GM12872 (cell line): ENCODE data around the gene BACH1.

Experiments used
- CTCF ChIP-seq: IDR thresholded peaks from 3 replicates; pipeline ENCODE4 v1.5.1; 2011; ENCODE audit warnings: low read depth, mild to moderate bottlenecking, low read length, moderate library complexity; ENCODE audit not compliant: insufficient read depth

Gene BACH1

GRCh38 chr21:29382030-29382654 is 83.4 kb downstream of the BACH1 start:
- no peak for TF ChIP-seq CTCF

DNA sequence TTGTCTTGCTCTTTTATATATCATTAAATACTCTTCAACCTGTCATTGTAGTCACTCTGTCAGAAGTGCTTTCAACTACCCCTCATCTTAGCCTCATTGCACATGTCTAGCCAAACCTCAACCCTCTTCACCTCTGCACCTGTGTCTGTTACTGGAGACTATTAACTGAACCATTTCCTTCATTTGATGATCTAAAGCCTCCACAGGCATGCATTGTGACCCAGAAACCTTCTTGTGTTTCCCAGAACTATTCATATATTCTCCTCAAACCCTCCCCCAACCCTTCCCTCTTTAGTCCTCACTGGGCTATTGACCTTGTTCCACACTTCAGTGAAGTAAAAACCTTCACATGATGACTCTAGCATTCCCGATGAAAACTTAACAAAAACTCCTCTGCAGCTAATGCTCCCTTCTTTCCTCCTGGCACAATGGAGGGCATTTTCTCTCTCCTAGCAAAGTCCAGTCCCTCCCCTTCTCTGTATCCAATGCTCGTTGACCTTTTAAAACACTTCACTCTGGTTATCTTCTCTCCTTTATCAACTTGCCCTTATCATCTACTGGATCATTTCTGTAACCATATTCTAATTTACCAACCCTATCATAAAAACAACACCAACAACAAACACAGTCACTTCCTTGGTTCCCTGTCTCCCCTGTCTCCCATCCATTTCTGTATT is 86.1 kb downstream of the BACH1 start:
- TF ChIP-seq CTCF, result no peak

DNA sequence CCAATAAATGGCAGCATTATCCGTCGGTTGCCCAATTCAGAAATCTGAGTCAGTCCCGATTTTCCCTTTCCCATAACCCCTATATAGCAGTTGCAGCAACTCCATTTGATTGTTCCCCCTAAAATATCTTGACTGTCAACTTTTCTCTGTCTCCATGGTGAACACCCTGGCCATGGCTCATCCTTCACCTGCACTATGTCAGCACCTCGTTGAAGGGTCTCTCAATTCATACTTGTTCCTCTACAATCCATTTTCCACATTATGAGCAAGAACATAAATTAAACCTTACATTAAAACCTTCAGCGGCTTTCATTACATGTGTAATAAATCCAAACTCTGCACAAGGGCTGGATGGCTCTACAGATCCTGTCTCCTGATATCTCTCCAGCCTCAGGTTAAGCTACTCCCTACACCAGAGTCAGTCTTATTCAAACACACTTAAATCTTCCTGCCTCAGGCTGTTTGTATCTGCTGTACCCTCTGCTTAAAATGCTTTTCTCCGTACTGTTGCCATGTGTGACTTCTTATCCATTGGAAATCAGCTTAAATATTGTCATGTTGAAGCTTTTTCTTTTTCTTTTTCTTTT is 87.3 kb downstream of the BACH1 start:
- no peak for TF ChIP-seq CTCF

DNA sequence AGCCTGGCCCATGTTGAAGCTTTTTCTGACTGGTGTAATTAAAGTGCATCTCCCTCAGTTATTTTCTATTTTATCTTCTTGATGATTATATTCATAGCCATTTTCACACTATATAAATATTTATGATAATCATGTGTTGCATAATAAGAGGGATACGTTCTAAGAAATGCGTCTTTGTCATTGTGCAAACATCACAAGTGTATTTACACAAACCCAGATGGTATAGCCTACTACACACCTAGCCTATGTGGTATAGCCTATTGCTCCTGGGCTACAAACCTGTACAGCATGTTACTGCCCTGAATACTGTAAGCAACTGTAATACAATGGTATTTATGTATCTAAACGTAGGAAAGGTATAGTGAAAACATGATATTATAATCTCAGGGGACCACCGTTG is 88.1 kb downstream of the BACH1 start:
- TF ChIP-seq CTCF, result no peak

GRCh38 chr21:29387598-29387997 is 88.9 kb downstream of the BACH1 start:
- TF ChIP-seq CTCF, result no peak

- no peak for TF ChIP-seq CTCF
Observed at GRCh38 chr21:29389136-29389535, 90.4 kb downstream of the BACH1 start.

DNA sequence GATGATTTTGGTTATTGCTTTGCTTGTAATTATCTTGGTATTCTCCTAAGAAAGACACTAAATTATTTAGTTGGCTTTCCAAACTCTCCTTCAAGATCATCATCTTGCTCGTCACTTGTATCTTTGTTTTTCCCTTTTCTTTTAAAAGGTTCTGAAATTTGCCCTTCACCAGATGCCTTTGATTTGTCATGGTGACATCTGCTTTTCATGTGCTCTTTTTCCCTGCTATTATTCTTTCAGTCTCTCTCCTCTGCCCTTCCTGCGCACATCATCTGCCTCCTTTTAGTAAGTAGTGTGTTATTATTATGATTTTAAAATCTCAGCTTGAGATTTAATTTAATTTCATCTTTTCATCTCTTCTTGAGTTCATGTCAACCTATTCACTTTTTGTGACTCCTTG is 92.1 kb downstream of the BACH1 start:
- TF ChIP-seq CTCF, result no peak
